Loucy (cell line): ENCODE data around the gene SSBP3.

Experiments used
- H2AFZ ChIP-seq: fragments of 200-600 bp; sonication (generic); 2 replicates; pipeline ENCODE4 v1.6.0; 2016; ENCODE audit warnings: antibody characterized with exemption, mild to moderate bottlenecking, low read length, moderate library complexity
- H3F3A ChIP-seq: fragments of 200-600 bp; 2 replicates; pipeline ENCODE4 v1.6.0; 2016; ENCODE audit warnings: antibody characterized with exemption, low read depth, mild to moderate bottlenecking
- H3K27me3 ChIP-seq: fragments of 200-600 bp; sonication (generic); 2 replicates; pipeline ENCODE4 v1.6.1; 2014; ENCODE audit warnings: low read length, mild to moderate bottlenecking; ENCODE audit not compliant: insufficient read depth, poor library complexity, severe bottlenecking
- H3K36me3 ChIP-seq: fragments of 200-600 bp; sonication (generic); 2 replicates; pipeline ENCODE4 v1.6.1; 2016; ENCODE audit warnings: low read length; ENCODE audit not compliant: insufficient read depth
- H3K4me1 ChIP-seq: fragments of 200-600 bp; sonication (generic); 2 replicates; pipeline ENCODE4 v1.5.1; 2014; ENCODE audit warnings: low read length, mild to moderate bottlenecking; ENCODE audit not compliant: insufficient read depth, poor library complexity, severe bottlenecking
- H3K4me2 ChIP-seq: fragments of 200-600 bp; sonication (generic); 2 replicates; pipeline ENCODE4 v1.6.0; 2014; ENCODE audit warnings: antibody characterized with exemption, low read length, low read depth, mild to moderate bottlenecking; ENCODE audit not compliant: poor library complexity, severe bottlenecking
- H3K4me3 ChIP-seq: fragments of 200-600 bp; sonication (generic); 2 replicates; pipeline ENCODE4 v1.5.1; 2014; ENCODE audit warnings: low read length, mild to moderate bottlenecking, mixed read lengths; ENCODE audit not compliant: poor library complexity, severe bottlenecking
- H3K79me2 ChIP-seq: fragments of 200-600 bp; sonication (generic); 2 replicates; pipeline ENCODE4 v1.6.1; 2014; ENCODE audit warnings: low read length; ENCODE audit not compliant: insufficient read depth
- H3K9ac ChIP-seq: fragments of 200-600 bp; sonication (generic); 2 replicates; pipeline ENCODE4 v1.6.0; 2014; ENCODE audit warnings: mild to moderate bottlenecking, low read depth, low read length, moderate library complexity; ENCODE audit not compliant: poor library complexity, severe bottlenecking
- H3K9me2 ChIP-seq: fragments of 200-600 bp; sonication (generic); replicated peaks from 2 replicates; pipeline ENCODE4 v1.6.1; 2016; ENCODE audit warnings: low read depth, low read length, mixed read lengths
- H3K9me3 ChIP-seq: fragments of 200-600 bp; sonication (generic); 2 replicates; pipeline ENCODE4 v1.6.1; 2014; ENCODE audit warnings: mild to moderate bottlenecking, antibody characterized with exemption, low read length, low read depth; ENCODE audit not compliant: insufficient read depth
- H4K20me1 ChIP-seq: fragments of 200-600 bp; sonication (generic); 2 replicates; pipeline ENCODE4 v1.6.0; 2014; ENCODE audit warnings: antibody characterized with exemption, low read length, mild to moderate bottlenecking; ENCODE audit not compliant: insufficient read depth, poor library complexity, severe bottlenecking
- CTCF ChIP-seq: fragments of 200-600 bp; sonication (generic); conservative IDR thresholded peaks from 2 replicates; pipeline ENCODE4 v1.5.1; 2014; ENCODE audit warnings: mild to moderate bottlenecking, antibody characterized with exemption, low read length
- EZH2phosphoT487 ChIP-seq: fragments of 200-600 bp; IDR thresholded peaks from 2 replicates; pipeline ENCODE4 v1.6.1; 2018; ENCODE audit warnings: antibody characterized with exemption, mild to moderate bottlenecking, moderate library complexity, borderline replicate concordance

SSBP3 gene

GRCh38 chr1:54340878-54341277 lies 65.3 kb downstream of the SSBP3 start:
- no peaks in the 10 kb centered on the region for H3K9me3 ChIP-seq

GRCh38 chr1:54340434-54340833 lies 65.8 kb downstream of the SSBP3 start:
- Histone ChIP-seq H3K4me2 (no peak overlapping the region), H3K9ac (no peak overlapping the region), H2AFZ (no peak overlapping the region), H4K20me1 (peaks cover 17% of the 10 kb centered on the region), H3K4me1 (no peaks in the 10 kb centered on the region), H3K9me2 (no peaks in the 10 kb centered on the region), H3F3A (no peaks in the 10 kb centered on the region), H3K36me3 (peaks cover 31% of the 10 kb centered on the region; the same call in 1 of the 2 replicates), H3K27me3 (no peaks in the 10 kb centered on the region), H3K4me3 (no peak overlapping the region), H3K9me3 (no peaks in the 10 kb centered on the region), H3K79me2 (peaks cover 90% of the 10 kb centered on the region; the same call in 1 of the 2 replicates)
- TF ChIP-seq EZH2phosphoT487 (no peak), CTCF (no peak)

More at GRCh38 chr1:54340878-54341277, 65.3 kb downstream of the SSBP3 start:
- TF ChIP-seq CTCF (no peak), EZH2phosphoT487 (no peak)
- Histone ChIP-seq H4K20me1 (peaks cover 18% of the 10 kb centered on the region), H3K9ac (no peak overlapping the region), H3K4me2 (no peak overlapping the region), H3K36me3 (peaks cover 31% of the 10 kb centered on the region; the same call in 1 of the 2 replicates), H3K9me2 (no peaks in the 10 kb centered on the region), H2AFZ (no peak overlapping the region), H3K4me1 (no peaks in the 10 kb centered on the region), H3F3A (no peaks in the 10 kb centered on the region), H3K4me3 (no peak overlapping the region), H3K27me3 (no peaks in the 10 kb centered on the region), H3K79me2 (peaks cover 90% of the 10 kb centered on the region; the same call in 1 of the 2 replicates)

GRCh38 chr1:54339126-54339525 lies 67.1 kb downstream of the SSBP3 start:
- no peak for TF ChIP-seq CTCF
- TF ChIP-seq EZH2phosphoT487: no peak
- Histone ChIP-seq H3K9me2 (no peaks in the 10 kb centered on the region), H3K9me3 (no peaks in the 10 kb centered on the region), H3K4me3 (no peak overlapping the region), H3K27me3 (no peaks in the 10 kb centered on the region), H3F3A (no peaks in the 10 kb centered on the region), H4K20me1 (peaks cover 12% of the 10 kb centered on the region), H2AFZ (no peak overlapping the region), H3K4me1 (no peaks in the 10 kb centered on the region), H3K9ac (no peak overlapping the region), H3K79me2 (peaks cover 81% of the 10 kb centered on the region; the same call in 1 of the 2 replicates), H3K36me3 (peaks cover 24% of the 10 kb centered on the region; the same call in 1 of the 2 replicates), H3K4me2 (no peak overlapping the region)
